GM20000 (cell line): ENCODE results near the gene SYNGR4.

ENCODE experiments used
- DNase-seq: peaks from one replicate; pipeline ENCODE4 v3.0.0; 2012; ENCODE audit warnings: low spot score
- CTCF ChIP-seq: IDR thresholded peaks from 2 replicates; pipeline ENCODE4 v1.5.1; 2012; ENCODE audit warnings: mild to moderate bottlenecking, control low read depth; ENCODE audit errors: extremely low read depth, missing control alignments

Gene SYNGR4

GRCh38 chr19:48355365-48355954, 8.7 kb upstream of the SYNGR4 start:
- DNase-seq: no peak
- TF ChIP-seq CTCF: no peak

- TF ChIP-seq CTCF: no peak
- DNase-seq: no peak
These were observed 5.0 kb upstream of the SYNGR4 start for GRCh38 chr19:48359123-48359522.

- TF ChIP-seq CTCF: no peak
- no peak for DNase-seq
These were observed 2.3 kb upstream of the SYNGR4 start for GRCh38 chr19:48361912-48362311.

- TF ChIP-seq CTCF: no peak
- peak; percentile 88 for DNase-seq
These were observed 1.3 kb upstream of the SYNGR4 start for GRCh38 chr19:48362716-48363499.

GRCh38 chr19:48363500-48363809, 712 bp upstream of the SYNGR4 start:
- TF ChIP-seq CTCF: no peak
- no peak for DNase-seq

- TF ChIP-seq CTCF: no peak
- no peak for DNase-seq
These were observed 606 bp downstream of the SYNGR4 start for GRCh38 chr19:48364598-48365348.

- no peak for TF ChIP-seq CTCF
- no peak for DNase-seq
These were observed 1.4 kb downstream of the SYNGR4 start for GRCh38 chr19:48365602-48366001.
